ENCODE data around the gene ISL1. TPM values are rescaled to one million over a fixed set of nuclear protein-coding genes. Genes with fewer than 3 reads are reported as not detected.
A peak's percentile ranks its signal among the peaks of the same experiment; 100 is the strongest.

Gene ISL1
- total RNA-seq, 1 donor from 2014 or later = not detected

GRCh38 chr5:51388488-51389287 lies 5.4 kb downstream of the ISL1 start:
- DNase-seq (no peak), ATAC-seq (peak; percentile 16)
- H3K27me3 ChIP-seq = peaks cover 98% of the 10 kb centered on the region
- no peak for TF ChIP-seq CTCF (IDR thresholded peaks at IDR 0.05)
- H3K9me3 ChIP-seq = no peaks in the 10 kb centered on the region
- no peaks in the 10 kb centered on the region for H3K36me3 ChIP-seq
- no peak overlapping the region for H3K4me3 ChIP-seq
- H3K27ac ChIP-seq = no peak overlapping the region
- peaks cover 3% of the 10 kb centered on the region for H3K4me1 ChIP-seq
- intact Hi-C loops (cut with DNase I) = no loop called here

GRCh38 chr5:51389288-51389576 lies 6.0 kb downstream of the ISL1 start:
- H3K27me3 ChIP-seq = peaks cover 98% of the 10 kb centered on the region

GRCh38 chr5:51389577-51390463 lies 6.6 kb downstream of the ISL1 start:
- Histone ChIP-seq H3K4me1 (peaks cover 3% of the 10 kb centered on the region), H3K36me3 (no peaks in the 10 kb centered on the region), H3K9me3 (no peaks in the 10 kb centered on the region), H3K27me3 (peaks cover 98% of the 10 kb centered on the region), H3K4me3 (no peak overlapping the region), H3K27ac (no peak overlapping the region)
- ATAC-seq (no peak), DNase-seq (no peak)
- intact Hi-C loops (cut with DNase I) = no loop called here
- no peak for TF ChIP-seq CTCF (IDR thresholded peaks at IDR 0.05)

More at GRCh38 chr5:51389288-51389576, 6.0 kb downstream of the ISL1 start:
- ATAC-seq = no peak
- no peak for DNase-seq
- Histone ChIP-seq H3K36me3 (no peaks in the 10 kb centered on the region), H3K4me1 (peaks cover 3% of the 10 kb centered on the region), H3K27ac (no peak overlapping the region), H3K4me3 (no peak overlapping the region), H3K9me3 (no peaks in the 10 kb centered on the region)
- no peak for TF ChIP-seq CTCF (IDR thresholded peaks at IDR 0.05)
- intact Hi-C loops (cut with DNase I) = no loop called here

GRCh38 chr5:51391175-51391574 lies 7.9 kb downstream of the ISL1 start:
- ATAC-seq (no peak), DNase-seq (no peak)
- Histone ChIP-seq H3K4me1 (peaks cover 3% of the 10 kb centered on the region), H3K4me3 (no peak overlapping the region), H3K27ac (no peak overlapping the region), H3K36me3 (no peaks in the 10 kb centered on the region), H3K27me3 (peaks cover 95% of the 10 kb centered on the region), H3K9me3 (no peaks in the 10 kb centered on the region)
- no peak for TF ChIP-seq CTCF (IDR thresholded peaks at IDR 0.05)
- intact Hi-C loops (cut with DNase I) = no loop called here

DNA sequence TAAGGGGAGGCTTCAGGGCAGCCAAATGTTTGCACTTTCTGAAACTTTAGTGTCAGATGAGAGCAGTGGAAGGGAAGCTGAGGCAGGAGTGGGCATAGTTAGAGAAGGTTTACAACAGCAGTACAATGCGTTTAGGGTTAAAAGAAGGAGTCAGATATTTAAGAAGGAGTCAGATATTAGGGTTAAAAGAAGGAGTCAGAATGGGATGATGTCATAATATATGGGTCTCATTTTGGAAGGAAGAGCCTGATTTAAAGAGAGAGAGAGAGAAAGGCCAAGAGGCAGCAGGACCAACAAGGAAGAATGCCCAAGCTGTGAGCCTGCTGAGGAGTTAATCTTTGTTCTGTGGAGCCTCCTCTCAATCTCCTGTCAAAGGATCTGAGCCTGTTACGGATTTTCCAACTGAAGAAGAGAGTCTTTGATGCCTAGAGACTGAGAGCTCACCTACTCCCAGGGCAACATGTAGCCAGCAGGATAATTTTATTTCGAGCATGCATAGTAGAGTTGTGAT lies 9.5 kb downstream of the ISL1 start:
- DNase-seq (no peak), ATAC-seq (no peak)
- Histone ChIP-seq H3K36me3 (no peaks in the 10 kb centered on the region), H3K4me3 (no peak overlapping the region), H3K27me3 (peaks cover 95% of the 10 kb centered on the region), H3K9me3 (no peaks in the 10 kb centered on the region), H3K27ac (no peak overlapping the region), H3K4me1 (no peaks in the 10 kb centered on the region)
- intact Hi-C loops (cut with DNase I) = no loop called here
- TF ChIP-seq CTCF (IDR thresholded peaks at IDR 0.05) = no peak
